Inflammatory macrophage treated with lipopolysaccharide for 1 hour (primary cell): ENCODE measurements around the gene DNAH2.

Source experiments
- DNase-seq, 2 donors: peaks; one replicate each; pipeline ENCODE4 v3.0.0-alpha.2; 2020 to 2022

DNAH2 gene

GRCh38 chr17:7727886-7728285 lies 10.3 kb downstream of the DNAH2 start:
- no peak for DNase-seq

DNA sequence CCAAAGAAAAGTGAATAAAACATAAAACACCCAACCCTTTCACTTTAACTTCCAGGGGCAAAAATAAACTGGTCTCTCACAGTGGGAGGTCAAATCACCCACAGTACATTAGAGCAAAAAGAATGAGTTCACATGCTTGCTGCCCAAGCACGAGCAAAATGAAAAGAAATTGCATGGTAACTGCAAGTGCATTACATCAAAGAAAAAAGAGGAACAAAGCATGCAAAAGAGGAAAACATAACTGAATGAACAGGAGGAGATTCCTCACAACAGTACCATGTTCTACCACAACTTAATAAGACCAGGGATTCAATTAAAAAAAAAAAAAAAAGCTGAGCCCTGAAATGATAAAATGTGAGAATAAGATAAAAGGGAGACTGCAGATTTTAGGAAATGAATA lies 12.3 kb downstream of the DNAH2 start:
- peak; percentile 61 to 69 for DNase-seq

- no peak for DNase-seq
Observed at GRCh38 chr17:7732981-7733539, 15.5 kb downstream of the DNAH2 start.

- no peak for DNase-seq
Observed at GRCh38 chr17:7737601-7738000, 20.1 kb downstream of the DNAH2 start.

GRCh38 chr17:7739746-7740145 lies 22.2 kb downstream of the DNAH2 start:
- DNase-seq = no peak

- no peak for DNase-seq
Observed at GRCh38 chr17:7740481-7741001, 23.0 kb downstream of the DNAH2 start.

DNA sequence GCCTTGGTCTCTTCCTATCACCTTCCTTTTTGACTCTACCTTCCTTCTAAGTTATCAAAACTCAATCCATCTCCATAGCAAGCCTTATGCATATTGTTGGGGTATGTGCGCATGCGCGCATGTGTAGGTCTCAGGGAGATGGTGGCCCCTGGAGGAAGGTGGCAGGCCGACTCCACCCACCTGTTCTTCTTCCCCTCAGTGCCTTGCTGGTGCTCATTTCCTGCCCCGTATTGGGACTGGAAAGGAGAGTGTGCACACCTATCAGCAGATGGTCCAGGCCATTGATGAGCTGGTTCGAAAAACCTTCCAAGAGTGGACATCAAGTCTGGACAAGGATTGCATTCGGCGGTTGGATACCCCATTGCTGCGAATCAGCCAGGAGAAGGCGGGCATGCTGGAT lies 25.2 kb downstream of the DNAH2 start:
- no peak for DNase-seq

GRCh38 chr17:7744416-7744815 lies 26.9 kb downstream of the DNAH2 start:
- no peak for DNase-seq

GRCh38 chr17:7745748-7746470 lies 28.4 kb downstream of the DNAH2 start:
- peak; percentile 37 to 47 for DNase-seq

- DNase-seq = no peak
Observed at GRCh38 chr17:7747635-7748071, 30.1 kb downstream of the DNAH2 start.

- no peak for DNase-seq
Observed at GRCh38 chr17:7748076-7748775, 30.7 kb downstream of the DNAH2 start.

DNA sequence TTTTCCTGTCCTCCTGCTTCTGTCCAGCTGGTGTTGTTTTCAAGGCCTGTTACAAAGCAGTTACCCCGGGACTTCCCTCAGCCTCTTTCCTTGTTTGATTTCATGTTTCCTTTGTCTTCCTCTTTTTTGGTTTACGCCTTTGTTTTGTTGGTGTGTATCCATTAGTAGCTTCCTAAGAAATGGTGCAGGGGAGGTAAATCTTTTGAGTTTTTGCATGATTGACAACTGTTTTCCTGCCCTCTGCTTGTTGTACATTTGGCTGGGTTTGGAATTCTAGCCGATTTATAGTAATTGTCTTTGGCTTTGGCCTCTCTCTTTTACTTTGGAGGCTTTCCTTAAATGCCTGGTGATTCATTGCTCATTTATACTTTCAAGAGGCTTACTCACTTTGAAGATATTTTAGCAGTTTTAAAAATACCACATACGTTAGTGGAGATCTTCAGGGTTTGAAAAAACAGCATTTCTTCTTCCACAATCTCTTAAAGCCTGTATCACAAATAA lies 32.8 kb downstream of the DNAH2 start:
- no peak for DNase-seq

DNA sequence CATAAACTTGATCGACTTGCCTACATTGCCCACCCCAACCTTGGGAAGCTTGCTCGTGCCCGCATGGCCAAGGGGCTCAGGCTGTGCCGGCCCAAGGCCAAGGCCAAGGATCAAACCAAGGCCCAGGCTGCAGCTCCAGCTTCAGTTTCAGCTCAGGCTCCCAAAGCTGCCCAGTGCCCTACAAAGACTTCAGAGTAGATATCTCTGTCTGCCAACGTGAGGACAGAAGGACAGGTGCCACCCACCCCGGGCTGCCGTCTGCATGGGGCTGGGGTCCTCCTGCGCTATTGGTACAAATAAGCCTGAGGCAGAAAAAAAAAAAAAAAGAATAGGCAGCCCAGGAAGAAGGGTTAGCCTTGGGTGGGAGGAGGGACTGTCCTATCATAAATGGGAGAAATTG lies 37.1 kb downstream of the DNAH2 start:
- no peak for DNase-seq

DNA sequence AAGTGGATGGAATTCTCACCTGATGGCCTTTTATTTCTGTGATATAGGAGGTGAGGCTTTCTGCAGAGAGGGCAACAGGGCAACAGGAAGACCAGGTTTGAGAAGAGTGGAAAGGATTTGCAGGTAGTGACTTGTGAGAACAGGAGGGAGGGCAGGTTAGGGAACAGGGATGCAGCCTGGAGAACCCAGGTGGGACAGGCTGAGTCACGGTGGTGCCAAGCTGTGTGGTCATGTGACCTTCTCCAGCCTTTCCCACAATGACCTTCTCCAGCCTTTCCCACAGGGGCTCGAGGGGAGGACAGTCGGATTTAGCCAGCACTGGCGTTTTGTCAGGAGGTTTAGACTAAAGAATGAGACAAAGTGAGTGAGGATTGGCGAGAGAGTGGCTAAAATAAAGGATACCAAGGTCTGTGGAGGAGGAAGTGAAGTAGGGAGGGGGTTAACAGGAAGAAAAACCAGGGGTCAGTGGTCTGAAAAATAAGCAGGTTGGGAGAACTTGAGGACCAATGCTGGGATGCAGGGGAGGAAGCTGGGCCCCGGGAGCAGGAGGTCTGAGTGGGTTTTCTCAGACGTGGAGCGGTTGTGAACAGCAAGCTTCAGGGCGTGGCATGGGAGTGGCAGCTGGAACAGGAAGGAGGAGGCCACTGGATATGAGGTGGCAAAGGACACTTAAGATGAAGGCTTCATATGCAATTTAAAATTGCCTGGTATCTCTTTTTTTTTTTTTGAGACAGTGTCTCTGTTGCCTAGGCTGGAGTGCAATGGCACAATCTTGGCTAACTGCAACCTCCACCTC lies 37.7 kb downstream of the DNAH2 start:
- no peak for DNase-seq

- no peak for DNase-seq
Observed at GRCh38 chr17:7756968-7757367, 39.4 kb downstream of the DNAH2 start.

DNA sequence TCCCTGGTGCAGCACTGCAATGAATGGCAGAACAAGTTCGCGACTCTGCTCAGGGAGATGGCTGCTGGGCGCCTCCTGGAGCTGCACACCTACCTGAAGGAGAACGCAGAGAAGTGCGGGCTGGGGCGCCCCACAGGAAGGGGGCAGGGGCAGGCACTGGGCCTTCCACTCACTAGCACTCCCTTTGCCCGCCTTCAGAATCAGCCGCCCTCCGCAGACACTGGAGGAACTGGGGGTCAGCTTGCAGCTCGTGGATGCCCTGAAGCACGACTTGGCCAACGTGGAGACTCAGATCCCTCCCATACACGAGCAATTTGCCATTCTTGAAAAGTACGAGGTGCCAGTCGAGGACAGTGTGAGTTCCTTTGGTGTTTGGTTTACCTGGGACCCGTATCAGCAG lies 46.4 kb downstream of the DNAH2 start:
- no peak for DNase-seq

- no peak for DNase-seq
Observed at GRCh38 chr17:7767004-7767403, 49.5 kb downstream of the DNAH2 start.

DNA sequence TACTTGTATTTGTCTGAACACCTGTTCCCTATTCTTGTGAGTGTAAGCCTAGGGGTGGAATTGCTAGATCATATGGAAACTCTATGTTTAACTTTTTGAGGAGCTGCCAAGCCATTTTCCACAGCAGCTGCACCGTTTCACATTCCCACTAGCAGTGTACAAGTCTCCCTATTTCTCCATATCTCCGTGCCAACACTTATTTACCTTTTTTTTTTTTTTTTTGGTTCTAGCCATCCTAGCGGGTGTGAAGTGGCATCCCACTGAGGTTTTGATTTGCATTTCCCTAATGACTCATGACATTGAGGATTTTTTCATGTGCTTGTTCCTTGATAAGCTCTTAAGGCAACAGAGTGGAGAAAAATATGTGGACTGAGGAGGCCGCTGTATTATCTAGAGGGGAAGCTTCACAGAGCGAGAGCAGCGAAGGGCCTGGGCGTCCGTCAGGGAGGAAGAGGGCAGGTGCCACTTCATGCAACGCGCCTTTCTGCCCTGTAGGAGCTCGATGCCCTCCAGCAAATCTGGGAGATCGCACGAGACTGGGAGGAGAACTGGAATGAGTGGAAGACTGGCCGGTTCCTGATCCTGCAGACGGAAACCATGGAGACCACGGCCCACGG lies 50.0 kb downstream of the DNAH2 start:
- DNase-seq = no peak

DNA sequence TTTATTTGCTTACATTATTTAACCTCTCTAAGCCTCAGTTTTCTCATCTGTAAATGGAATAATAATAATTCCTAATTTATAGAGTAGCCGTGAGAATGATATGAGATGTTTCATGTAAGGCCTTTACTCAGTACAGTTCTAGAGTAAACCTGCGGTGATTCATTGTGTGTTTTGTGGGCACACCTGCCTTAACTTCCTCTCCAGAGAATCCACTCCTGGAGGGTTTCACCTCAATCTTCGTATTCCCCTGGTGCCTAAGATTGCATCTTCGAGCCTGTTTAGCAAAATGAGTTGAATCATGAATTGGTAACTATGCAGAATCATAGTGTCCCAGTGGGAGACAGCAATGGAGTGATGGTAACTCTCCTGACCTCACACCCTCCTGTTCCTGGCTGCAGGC lies 52.3 kb downstream of the DNAH2 start:
- DNase-seq = no peak

DNA sequence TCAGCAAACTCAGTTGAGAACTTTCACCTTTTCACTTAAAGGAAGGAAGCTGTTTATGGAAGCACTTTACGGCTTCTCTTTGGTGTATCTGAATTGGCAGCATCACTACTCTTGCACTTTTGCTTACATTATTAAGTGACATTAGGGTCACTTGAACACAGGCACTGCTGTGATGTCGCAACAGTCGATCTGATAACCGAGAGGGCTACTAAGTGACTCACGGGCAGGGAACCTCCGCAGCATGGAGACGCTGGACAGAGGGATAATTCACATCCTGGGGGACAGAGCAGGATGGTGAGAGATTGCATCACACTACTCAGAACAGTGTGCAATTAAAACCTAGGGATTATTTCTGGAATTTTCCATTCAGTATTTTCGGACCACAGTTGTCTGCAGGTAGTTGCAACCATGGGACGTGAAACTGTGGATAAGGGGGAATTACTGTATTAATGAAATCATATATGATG lies 56.5 kb downstream of the DNAH2 start:
- DNase-seq = no peak

DNA sequence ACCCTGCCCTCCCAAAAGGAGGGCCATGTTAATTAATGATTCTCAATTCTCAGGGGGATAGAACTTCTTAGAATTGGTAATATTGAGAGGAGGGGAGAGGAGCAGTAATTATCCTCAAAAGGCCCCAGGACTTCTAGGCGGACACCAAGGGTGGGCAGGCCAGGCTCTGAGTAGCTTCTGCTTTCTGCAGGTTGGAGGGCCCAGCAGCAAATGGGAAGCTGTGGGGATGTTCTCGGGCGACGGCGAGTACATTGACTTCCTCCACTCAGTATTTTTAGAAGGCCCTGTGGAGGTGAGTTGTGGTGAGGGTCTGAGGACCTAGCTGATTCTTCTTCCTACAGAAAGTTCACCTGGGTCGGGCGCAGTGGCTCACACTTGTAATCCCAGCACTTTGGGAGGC lies 57.5 kb downstream of the DNAH2 start:
- DNase-seq = peak in 1 of 2 donors; percentile 13

DNA sequence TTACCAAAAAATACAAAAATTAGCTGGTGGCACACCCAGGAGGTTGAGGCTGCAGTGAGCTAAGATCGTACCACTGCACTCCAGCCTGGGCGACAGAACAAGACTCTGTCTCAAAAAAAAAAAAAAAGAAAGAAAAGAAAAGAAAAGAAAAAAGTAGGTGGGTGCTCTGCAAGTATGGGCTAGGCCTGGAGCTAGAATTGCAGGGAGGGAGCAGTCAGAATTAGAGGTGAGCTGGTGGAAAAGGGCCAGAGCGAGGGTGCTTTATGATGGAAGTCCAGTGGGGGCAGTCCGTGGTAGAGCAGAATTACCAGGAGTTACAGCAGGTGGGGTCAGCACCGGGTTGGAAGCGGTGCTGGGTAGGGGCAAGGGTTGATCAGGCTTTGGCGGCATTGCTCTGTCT lies 59.5 kb downstream of the DNAH2 start:
- no peak for DNase-seq
